Lower leg skin (tissue), 3 donors: ENCODE results near the gene GSK3A.

ENCODE experiments used
- CTCF ChIP-seq, 3 donors: fragments of 450-650 bp; IDR thresholded peaks; one replicate each; pipeline ENCODE4 v1.5.1; 2016; ENCODE audit warnings: antibody characterized with exemption in 3 of 3, mild to moderate bottlenecking in 3 of 3, moderate library complexity in 2 of 3
- POLR2A ChIP-seq, 2 donors: fragments of 450-650 bp; IDR thresholded peaks; one replicate each; pipeline ENCODE4 v1.6.1; 2016 to 2017; ENCODE audit warnings: antibody characterized with exemption in 2 of 2, mild to moderate bottlenecking in 1 of 2, moderate library complexity in 1 of 2

- TF ChIP-seq CTCF (IDR thresholded peaks at IDR 0.05) (no peak), POLR2A (IDR thresholded peaks at IDR 0.05) (no peak)
These were observed 30.1 kb upstream of the GSK3A start for GRCh38 chr19:42272535-42272897.
